Measurements from ENCODE around the gene MAP7D3.

DNA sequence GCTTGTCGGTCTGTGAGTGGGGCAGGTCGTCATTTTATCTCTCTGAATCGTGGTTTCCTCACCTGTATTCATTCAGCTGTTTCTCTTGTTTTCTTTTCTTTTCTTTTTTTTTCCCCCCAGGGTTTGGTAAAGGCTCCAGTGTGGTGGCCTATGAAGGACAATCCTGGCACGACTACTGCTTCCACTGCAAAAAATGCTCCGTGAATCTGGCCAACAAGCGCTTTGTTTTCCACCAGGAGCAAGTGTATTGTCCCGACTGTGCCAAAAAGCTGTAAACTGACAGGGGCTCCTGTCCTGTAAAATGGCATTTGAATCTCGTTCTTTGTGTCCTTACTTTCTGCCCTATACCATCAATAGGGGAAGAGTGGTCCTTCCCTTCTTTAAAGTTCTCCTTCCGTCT lies 41.4 kb downstream of the MAP7D3 start:
- TF ChIP-seq, protein P1, sequence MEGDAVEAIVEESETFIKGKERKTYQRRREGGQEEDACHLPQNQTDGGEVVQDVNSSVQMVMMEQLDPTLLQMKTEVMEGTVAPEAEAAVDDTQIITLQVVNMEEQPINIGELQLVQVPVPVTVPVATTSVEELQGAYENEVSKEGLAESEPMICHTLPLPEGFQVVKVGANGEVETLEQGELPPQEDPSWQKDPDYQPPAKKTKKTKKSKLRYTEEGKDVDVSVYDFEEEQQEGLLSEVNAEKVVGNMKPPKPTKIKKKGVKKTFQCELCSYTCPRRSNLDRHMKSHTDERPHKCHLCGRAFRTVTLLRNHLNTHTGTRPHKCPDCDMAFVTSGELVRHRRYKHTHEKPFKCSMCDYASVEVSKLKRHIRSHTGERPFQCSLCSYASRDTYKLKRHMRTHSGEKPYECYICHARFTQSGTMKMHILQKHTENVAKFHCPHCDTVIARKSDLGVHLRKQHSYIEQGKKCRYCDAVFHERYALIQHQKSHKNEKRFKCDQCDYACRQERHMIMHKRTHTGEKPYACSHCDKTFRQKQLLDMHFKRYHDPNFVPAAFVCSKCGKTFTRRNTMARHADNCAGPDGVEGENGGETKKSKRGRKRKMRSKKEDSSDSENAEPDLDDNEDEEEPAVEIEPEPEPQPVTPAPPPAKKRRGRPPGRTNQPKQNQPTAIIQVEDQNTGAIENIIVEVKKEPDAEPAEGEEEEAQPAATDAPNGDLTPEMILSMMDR (conservative IDR thresholded peaks at IDR 0.05) = no peak
- TF ChIP-seq EZH2 (IDR thresholded peaks at IDR 0.05; ENCODE audit: low read depth) = no peak
